GM18526 (cell line): ENCODE data around the gene SHMT1.

Experiments used
- POLR2A ChIP-seq: IDR thresholded peaks from 3 replicates; pipeline ENCODE4 v1.6.1; 2011; ENCODE audit not compliant: insufficient read length; ENCODE audit errors: extremely low read depth

The SHMT1 gene

GRCh38 chr17:18363101-18364049 is at the start of gene SHMT1:
TSS of gene SHMT1 (minus strand) at chr17:18363550. CDS start at chr17:18355981, 7,569 bp downstream.
- TF ChIP-seq POLR2A: peak; percentile 78

DNA sequence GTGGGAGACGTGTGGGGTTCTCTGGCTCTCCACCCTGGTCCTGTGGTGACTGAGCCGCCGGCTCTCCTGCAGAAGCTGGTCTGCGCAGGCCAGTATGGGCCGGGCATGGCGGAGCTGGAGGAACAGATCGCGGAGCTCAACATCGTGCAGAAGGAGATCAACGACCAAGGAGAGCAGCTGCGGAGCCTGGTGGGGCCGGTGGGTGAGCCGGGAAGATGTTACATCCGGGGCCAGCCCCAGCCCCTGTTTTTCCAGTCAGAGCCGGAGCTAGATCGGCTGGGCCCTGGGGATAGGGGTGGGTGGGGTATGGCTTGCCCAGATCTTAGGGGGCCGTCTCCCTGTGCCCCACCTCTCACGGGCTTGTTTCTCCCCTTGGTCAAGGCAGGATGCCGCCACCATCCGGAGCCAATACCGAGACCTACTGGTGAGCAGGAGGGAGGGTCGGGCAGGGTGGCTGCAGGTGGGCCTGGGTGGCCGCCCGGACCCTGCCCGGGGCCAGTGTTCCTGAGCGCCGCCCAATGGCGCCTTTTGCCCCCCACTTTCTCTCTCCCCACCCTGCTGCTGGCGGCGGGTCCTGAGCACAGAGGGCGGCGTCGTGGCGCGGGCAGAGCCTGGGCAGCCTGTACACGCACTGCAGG is 19.2 kb upstream of the SHMT1 start:
- TF ChIP-seq POLR2A: no peak

DNA sequence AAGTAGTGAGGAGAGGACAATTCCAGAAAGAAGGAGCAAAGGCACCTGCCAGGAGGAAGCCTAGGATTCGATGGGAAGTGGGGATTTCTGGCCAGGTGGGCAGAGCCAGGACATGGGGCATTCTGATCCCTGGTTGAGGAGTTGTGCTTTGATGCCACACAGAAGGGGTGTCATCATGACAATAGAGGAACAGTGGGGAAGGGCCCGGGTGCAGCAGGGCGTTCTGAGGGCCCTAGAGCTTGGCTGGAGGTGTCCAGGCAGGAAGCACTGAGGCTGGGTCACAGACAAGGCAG is 18.5 kb upstream of the SHMT1 start:
- no peak for TF ChIP-seq POLR2A

DNA sequence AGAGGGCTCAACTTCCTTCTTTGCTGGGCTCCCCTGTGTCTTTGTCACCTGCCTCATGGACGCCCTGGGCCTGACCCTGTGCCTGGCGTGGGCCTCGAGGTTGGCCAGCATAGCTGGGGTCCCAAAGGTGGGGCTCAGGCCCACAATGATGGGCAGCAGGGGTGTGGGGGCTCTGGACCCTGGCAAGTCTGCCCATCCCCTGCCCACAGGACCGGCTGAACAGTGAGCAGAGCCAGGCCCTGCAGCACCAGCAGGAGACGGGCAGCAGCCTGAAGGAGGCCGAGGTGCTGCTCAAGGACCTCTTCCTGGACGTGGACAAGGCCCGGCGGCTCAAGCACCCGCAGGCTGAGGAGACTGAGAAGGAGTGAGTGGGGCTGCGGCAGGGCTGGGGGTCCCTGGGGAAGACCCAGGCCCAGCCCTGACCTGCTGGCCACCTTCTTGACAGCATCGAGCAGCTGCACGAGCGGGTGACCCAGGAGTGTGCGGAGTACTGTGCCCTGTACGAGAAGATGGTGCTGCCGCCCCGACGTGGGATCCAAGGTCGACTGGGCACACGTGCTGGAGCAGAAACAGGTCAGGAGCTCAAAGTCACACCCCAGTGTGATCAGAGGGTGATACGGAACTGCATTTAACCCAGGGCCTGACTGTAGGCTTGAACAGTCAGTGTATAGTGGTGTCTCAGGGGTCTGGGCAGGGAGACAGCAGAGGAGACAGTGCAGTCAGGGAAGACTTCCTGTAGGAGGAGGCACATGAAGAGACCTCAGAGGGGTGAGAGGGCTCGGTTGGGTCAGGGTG is 18.0 kb upstream of the SHMT1 start:
- TF ChIP-seq POLR2A: no peak

- TF ChIP-seq POLR2A: no peak
These were observed 17.3 kb upstream of the SHMT1 start for GRCh38 chr17:18380471-18381157.

DNA sequence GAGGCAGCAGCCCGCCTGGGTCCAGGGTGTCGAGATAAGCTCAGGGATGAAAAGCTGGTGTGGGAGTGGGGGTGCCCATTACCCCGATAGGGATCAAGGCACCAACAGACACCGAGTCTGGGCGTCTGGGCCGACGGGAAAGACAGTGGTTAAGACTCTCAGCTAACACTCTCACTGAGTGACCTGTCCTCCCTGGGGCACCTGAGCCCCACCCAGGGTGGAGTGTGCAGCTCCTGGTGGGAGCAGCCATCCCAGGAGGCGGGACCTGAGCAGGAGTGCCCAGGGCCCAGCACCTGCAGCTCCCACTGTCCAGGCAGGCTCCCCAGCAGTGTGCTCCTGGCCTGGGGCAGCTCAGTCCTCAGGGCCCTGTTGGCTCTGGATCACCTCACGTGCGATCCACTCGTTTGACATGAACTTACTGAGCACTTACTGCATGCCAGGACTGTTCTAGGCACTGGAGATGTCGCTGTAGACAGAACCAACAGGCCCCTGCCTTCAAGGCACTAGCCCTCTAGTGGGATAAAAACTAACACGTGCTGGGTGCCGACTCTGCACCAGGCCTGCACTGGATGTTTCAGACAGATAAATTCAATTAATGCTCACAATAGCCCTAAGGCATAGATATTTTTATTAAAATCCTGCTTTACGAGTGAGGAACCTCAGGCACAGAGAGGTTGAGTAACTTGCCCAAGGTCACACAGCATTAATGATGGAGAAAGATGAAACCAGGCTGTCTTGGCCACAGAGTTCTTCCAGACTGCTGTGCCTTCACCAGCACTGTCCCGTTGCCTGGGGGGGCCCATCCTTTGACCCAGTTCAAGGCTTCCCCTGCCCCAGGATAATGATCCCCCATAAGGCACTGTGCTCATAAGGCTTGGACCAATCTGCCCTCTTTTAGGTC is 16.1 kb upstream of the SHMT1 start:
- no peak for TF ChIP-seq POLR2A

GRCh38 chr17:18378205-18378505 is 14.8 kb upstream of the SHMT1 start:
- TF ChIP-seq POLR2A: no peak

DNA sequence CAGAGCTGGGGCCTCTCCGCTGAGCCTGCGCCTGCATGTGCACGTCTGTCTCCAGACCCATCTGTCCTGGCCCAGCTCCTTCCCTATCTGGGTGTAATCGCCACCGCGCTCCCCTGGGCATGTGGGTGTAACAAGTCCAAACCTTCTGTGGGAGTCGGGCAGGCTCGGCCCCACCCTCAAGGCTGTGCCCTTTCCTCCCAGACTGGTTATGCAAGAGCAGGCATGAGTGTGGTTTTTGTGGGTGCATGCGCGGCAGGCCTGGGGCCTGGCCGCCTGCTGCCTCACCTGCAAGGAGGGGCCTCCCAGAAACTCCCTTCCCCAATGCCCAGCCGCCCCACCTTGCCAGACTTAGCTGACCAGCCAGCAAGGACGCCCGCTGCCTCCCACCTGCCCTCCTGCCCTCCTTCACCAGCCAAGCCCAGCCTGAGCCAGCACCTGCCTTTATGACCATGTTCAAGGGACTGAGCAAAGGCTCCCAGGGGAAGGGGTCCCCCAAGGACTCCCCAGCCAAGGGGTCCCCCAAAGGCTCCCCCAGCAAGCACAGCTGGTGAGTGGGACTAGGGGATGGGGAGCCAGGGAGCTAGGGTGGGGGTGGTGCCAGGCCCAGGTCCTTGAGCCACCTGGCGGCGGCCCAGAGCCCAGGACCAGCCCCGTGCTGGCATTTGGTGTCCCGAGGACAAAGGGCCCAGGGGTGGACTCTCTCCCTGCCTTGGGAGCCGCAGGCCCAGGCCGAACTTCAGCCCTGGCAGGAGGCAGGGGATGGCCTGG is 14.3 kb upstream of the SHMT1 start, which contains the start of gene EVPLL:
Gene EVPLL, plus strand, starts transcription at position 342 of the 768 bp plus-strand sequence. CDS start 3,160 bp downstream, outside the sequence.
- TF ChIP-seq POLR2A: no peak

DNA sequence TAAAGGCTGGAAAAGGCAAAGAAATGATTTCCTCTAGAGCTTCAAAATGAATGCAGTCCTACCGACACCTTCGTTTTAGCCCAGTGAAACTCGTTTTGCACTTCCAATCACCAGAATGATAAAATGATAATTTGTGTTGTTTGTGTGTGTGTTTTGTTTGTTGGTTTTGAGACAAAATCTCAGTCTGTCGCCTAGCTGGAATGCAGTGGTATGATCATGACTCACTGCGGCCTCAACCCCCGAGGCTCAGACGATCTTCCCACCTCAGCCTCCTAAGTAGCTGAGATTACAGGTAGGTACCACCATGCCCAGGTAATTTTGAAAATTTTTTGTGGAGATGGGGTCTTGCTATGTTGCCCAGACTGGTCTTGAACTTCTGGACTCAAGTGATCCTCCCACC is 10.9 kb upstream of the SHMT1 start:
- TF ChIP-seq POLR2A: no peak

- TF ChIP-seq POLR2A: no peak
These were observed 8.1 kb upstream of the SHMT1 start for GRCh38 chr17:18371455-18371854.

DNA sequence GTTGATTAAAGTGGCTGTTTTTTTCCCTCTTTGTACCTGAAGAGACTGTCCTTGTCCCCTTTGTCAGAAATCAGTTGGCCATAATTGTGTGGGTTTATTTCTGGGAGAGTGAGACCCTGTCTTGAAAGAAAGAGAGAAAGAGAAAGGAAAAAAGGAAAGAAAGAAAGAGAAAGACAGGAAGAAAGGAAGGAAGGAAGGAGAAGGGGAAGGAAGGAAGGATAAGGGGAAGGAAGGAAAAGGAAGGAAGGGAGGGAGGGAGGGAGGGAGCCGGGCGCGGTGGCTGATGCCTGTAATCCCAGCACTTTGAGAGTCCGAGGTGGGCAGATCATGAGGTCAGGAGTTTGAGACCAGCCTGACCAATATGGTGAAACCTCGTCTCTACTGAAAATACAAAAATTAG is 7.4 kb upstream of the SHMT1 start:
- TF ChIP-seq POLR2A: no peak

DNA sequence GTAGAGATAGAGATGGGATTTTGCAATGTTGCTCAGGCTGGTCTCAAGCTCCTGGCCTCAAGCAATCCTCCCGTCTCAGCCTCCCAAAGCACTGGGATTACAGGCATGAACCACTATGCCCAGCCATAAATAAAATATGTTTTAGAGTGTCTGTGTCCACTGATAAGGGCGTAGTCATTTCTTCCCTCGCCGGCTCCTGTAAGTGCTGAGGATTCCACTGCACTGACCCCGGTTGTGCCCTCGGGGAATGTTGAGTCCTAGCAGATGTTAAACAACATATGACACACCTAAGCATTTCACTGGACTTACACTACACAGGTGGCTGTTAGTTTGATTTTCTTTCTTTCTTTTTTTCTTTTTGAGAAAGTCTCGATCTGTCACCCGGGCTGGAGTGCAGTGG is 5.6 kb upstream of the SHMT1 start:
- no peak for TF ChIP-seq POLR2A

DNA sequence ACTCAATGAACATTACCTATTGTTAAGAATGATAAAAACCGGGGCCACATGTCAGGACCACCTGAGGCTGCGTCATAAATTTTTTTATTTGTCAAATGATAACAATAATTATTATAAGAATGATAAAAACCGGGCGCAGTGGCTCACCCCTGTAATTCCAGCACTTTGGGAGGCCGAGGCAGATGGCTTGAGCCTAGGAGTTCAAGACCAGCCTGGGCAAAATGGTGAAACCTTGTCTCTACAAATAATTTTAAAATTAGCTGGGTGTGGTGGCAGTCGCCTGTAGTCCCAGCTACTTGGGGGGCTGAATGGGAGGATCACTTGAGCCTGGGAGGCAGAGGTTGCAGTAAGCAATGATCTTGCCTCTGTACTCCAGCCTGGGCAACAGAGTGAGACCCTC is 816 bp upstream of the SHMT1 start:
- TF ChIP-seq POLR2A: no peak

- TF ChIP-seq POLR2A: no peak
These were observed 651 bp downstream of the SHMT1 start for GRCh38 chr17:18362698-18363100.
